Articular chondrocyte of knee joint (primary cell): Measurements from ENCODE around the gene MARS1. TPM values are rescaled to one million over a fixed set of nuclear protein-coding genes. Genes with fewer than 3 reads are reported as not detected.

ENCODE experiments used
- small RNA-seq: library from RNA; depleted of rRNA; stranded (forward); fragments of <200 nt; gene quantifications from one replicate; pipeline ENCODE3, GENCODE V24; 2012
- total RNA-seq: library from RNA; depleted of rRNA; stranded (reverse); fragments of >200 nt; gene quantifications from 2 replicates; pipeline ENCODE4 v1.2.3, GENCODE V29; 2012

MARS1 gene
- 108 and 113 TPM in 2 replicates for total RNA-seq

DNA sequence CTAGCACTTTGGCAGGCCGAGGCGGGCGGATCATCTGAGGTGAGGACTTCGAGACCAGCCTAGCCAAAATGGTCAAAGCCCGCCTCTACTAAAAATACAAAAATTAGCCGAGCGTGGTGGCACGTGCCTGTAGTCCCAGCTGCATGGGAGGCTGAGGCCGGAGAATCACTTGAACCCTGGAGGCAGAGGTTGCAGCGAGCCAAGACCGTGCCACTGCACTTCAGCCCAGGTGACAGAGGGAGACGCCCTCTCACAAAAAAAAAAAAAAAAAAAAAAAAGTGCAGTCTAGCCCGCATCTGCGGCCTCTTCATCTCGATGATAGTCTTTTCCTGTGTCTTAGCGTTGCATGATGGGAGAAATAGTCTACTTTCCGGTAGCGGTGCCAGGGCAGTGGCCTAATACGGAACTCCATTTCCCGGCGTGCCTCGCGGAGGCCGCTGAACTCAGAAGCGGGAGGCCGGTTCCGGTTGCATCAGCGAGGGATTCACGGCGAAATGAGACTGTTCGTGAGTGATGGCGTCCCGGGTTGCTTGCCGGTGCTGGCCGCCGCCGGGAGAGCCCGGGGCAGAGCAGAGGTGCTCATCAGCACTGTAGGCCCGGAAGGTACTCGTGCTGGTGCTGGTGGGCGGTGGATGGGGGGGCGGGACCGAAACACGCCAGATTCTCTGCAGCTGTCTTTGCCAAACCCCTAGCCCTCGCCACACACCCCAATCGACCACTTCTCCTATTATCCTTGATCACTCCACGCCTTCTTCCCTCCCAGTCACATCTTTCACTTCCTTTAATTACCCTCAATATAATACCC lies at the start of gene MARS1:
TSS of gene MARS1 (plus strand) at position 472 of the 805 bp plus-strand sequence. CDS start at position 495, 23 bp downstream.

DNA sequence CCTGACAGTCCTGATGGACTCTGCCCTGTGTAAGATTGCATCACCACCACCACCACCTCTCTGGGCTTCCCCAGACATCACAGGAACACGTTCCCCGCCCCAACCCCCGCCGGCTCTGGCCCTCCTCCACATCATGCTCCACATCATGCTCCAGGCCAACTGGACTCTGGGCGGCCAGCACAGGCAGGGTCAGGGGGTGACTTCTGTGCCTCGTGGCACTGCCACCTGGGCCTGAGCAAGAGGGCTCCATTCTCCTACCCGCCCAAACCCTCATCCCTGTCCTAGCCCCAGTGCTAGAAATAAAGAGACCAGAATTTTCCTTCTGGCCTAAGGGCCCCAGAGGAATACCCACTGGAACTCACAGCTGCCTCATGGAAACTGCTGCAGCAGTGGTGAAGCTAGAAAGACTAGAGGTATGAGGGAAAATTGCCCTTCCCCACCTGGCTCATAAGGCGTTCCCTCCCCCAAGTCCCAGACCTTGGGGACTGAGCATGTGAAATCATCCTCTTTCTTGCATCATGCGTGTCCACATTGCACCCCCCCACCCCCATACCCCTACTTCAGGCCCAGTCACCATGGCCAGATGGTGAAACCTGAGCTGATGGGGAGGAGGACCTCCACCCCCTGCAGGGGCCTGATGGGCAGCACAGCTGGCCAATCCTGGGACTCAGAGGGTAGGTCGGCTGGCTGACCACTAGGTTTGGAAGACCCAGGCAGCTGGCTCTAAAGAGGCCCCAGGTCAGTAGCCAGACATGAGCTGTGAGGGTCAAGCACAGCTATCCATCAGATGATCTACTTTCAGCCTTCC lies 33.1 kb upstream of the MARS1 start, which contains the start of gene INHBE:
TSS of gene INHBE (plus strand) at position 742 of the 808 bp plus-strand sequence. CDS start 230 bp downstream, outside the sequence.

DNA sequence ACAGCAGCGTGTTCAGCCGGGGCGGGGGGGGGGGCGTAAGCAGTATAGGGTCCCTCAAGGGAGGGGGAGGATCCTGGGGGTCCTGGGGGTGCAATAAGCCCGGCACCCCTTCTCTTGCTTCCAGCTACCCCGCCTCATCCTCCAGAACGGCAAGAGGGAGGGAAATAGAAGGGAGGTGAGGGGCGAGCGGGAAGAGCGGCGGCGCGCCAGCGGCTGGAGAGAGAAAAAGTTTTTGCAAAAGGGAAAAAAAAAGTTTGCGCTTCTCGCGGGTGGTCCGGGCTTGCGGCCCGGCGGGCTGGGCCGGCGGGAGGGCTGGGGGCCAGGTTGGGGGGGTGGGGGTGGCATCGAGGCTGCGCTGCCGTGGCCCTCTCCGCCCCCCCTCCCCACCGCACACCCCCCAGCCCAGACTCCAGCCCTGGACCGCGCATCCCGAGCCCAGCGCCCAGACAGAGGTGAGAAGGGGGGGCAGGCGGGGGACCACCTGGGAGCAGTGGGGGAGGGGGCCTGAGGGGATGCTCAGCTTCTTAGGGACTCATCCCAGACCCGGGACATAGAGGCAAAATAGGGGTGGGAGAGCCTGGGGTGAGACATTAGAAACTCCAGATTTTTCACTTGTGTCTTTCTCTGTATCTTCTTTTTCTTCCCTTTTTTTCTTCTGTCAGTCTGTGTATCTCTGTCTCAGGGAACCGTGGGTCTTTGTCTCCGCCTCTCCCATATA lies 28.0 kb upstream of the MARS1 start, which contains the start of gene GLI1:
TSS of gene GLI1 (plus strand) at position 36 of the 718 bp plus-strand sequence. CDS start 3,907 bp downstream, outside the sequence.

DNA sequence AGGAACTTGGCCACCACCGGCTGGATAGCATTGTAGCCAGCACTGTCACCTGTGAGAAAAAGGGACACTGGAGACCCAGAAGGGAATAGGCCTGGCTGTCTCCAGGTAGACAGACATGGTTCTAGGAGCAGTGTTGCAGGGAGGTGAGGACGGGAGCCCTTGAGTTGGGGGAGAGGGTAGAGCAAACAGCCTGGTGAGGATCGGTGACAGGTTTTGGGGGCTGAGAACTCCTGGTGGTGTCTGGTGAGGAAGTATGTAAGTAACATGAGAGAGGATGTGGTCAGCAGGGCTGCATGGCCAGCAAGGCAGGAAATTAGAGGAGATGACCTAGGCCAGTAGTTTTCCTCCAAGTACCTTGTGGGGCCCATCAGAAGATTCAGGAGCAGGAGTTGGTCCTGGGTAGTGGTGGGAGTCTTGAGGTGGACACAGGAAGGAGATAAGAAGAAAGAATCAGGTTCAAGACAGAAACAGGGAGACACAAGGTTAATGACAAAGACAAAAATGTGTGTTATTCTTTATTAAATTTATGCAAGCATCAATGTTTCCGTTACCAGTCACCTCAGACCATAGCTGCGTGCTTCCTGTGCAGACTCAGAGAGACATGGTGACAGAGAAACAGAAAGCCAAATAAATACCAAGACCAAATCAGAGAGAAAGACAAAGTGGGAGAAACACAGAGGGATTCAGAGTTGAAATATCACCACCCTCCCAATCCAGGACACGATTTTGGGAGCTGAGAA lies 8.3 kb upstream of the MARS1 start, which contains the start of gene ARHGAP9:
TSS of gene ARHGAP9 (minus strand) at position 491 of the 740 bp plus-strand sequence. CDS start at position 31, 460 bp downstream.

DNA sequence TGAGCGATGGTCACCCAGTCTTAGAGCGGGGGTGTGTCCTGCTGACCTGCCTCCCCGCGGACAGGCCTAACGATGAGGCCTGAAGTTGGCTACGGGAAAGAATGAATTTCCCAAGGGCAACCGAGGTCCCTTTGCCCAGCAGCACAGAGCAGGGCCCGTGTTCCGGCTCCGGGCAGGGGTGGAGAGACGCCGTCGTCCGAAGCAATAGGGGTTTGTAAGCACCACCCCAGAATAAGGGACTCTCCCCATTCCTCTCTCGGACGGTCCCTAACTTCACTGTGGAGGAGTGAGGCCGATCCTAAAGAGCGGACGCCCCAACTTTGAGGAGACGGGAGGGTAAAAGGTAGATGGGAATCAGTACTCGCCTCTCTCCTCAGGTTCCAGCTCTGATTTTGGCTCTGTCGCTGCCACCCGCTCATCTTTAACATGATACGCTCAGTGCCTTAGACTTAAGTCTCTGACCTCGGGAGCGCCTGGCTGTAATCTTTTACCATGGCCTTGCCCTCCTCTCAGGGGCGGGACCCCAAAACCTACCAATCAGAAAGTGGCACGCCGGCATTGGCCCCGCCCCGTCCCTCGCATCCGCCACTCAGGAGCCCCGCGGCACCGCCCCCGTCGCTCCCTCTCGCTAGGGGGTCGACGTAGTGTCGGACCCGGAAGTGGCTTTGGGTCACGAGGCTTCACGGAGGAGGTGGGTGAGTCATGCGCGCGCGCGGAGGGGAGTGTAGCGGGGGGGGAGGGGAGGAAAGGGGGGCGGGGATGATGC lies 32.4 kb downstream of the MARS1 start, which contains the start of gene DDIT3:
TSS of gene DDIT3 (minus strand) at position 462 of the 766 bp plus-strand sequence. CDS start 3,108 bp downstream, outside the sequence.

DNA sequence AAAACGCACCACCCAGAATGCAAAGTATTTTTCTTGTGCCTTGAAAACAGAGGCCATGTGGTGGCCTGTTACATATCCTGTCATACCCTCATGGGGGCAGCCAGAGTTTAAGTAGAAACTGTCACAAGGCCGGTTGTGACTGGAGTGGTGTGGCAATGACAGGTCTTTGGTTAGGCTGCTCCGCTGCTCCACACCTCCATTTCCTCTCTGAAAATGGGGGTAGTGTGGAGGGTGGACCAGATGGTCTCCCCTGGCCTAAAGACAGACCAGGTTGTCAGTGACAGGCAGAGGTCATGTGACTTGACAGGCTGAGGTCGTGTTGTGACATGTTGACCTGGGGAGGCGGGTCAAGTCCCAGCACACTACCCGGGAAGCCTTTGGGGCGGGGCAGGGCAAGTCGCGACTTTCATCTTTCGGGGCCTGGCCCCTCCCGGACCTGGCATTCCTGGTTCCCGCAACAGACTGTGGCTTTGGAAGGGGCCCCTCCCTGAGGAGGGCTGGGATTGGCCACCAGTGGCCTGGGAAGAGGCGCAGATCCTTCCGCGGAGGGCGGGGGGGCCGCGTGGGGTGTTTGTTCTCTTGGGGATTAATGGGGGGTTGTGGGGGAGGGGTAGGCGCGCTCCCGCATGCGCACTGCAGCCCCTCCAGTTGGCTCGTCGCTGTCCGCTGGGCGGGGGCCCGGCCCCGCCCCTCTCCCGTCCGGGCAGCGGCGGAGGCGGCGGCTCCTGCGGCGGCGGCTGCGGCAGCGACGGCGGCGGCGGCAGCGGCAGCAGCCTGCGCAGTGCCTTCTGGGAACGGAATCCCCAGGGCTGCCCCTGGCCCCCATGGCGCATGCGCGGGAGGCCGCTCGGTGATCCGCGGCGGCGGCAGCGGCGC lies 34.4 kb downstream of the MARS1 start, which contains the start of gene MBD6:
TSS of gene MBD6 (plus strand) at position 814 of the 876 bp plus-strand sequence. CDS start 1,480 bp downstream, outside the sequence.

DNA sequence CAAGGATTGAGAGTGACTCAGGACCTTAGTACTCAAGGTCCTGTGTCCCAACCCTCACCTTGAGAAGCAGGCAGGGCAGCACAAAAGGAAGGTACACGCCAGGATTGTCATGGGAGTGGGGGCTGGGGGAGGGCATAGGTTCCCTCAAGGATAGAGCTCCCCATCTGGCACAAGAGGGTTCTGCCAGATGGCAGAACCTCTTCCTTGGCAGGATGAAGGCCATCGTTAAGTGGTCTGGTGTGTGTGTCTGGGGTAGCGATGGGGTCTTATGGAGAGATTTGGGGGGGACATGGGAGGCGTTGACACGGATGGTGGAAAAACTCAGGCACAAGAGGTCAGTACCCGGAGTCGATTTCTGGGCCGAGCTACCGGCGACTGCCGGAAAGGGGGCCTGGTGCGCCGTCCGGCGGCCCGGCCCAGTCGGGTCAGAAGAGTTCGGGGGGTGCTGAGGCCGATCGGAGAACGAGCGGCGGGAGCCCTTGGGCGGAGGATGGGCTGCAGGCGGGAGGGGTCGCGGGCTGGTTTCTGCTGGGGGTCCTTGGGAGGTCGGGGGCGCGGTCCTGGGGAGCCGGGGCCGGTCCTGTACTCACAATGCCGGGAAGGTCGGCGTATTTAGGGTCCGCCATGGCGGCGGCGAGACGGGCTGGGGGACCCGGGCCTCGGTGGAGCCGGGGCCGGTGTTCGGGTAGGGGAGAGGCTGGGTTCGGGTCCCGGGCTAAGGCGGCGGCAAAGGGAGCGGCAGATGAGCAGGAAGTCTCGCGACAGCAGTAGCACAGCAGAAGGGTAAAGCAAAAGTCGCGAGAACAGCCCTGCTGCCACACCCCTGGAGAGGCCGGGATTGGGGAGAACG lies 58.8 kb downstream of the MARS1 start, which contains the start of gene DCTN2:
TSS of gene DCTN2 (minus strand) at position 755 of the 850 bp plus-strand sequence. CDS start at position 626, 129 bp downstream.

DNA sequence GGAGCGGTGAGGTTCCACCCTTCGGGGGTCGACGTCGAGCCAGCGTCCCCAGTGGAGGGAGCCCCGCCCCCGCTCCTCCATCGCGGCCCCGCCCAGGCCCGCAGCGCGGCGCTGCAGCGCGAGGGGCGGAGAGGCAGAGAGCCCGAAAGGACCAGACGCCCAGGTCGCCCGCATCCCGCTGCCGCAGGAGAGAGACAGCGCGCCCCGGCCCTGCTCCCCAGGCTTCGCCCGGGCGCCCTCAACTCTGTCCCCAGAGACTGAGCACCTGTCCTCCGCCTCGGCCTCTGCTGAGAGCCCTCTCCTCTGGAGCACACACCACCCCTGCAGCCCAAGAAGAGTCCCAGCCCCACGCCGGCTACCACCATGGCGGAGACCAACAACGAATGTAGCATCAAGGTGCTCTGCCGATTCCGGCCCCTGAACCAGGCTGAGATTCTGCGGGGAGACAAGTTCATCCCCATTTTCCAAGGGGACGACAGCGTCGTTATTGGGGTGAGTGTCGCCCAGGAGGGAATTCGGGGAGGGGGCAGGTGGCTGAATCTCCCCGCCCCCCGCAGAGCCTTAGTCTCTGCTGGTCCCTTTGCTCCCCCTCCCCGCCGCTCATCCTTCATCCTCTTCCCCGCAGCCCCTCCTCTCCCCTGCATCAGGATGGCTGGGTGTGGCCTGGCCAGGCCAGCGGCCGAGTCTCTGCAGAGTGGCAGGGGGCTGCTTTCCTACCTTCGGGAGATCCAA lies 62.2 kb downstream of the MARS1 start, which contains the start of gene KIF5A:
TSS of gene KIF5A (plus strand) at position 136 of the 732 bp plus-strand sequence. CDS start at position 364, 228 bp downstream.

Small RNA genes lying within 50 kb of the gene (small RNA-seq; reads per million reads assigned to genes)
- gene MIR616 = not detected

Other genes starting within 250 kb of the MARS1 start
- 0.54 and 0.65 TPM in 2 replicates for gene STAC3, start 236.9 kb upstream of the MARS1 start, total RNA-seq
- gene R3HDM2, start 57.0 kb upstream of the MARS1 start, total RNA-seq = 25.5 and 27.0 TPM in 2 replicates
- under 0.01 TPM in 1 of 2 replicates, not detected in the other for gene INHBC, start 53.3 kb upstream of the MARS1 start, total RNA-seq
- 0.22 TPM in 1 of 2 replicates, not detected in the other for gene INHBE, start 32.8 kb upstream of the MARS1 start, total RNA-seq
- gene GLI1, start 28.3 kb upstream of the MARS1 start, total RNA-seq = 0.11 and 0.26 TPM in 2 replicates
- 0.22 TPM in 1 of 2 replicates, not detected in the other for gene ARHGAP9, start 8.2 kb upstream of the MARS1 start, total RNA-seq
- 40.5 and 59.5 TPM in 2 replicates for gene DDIT3, start 32.4 kb downstream of the MARS1 start, total RNA-seq
- gene MBD6, start 34.8 kb downstream of the MARS1 start, total RNA-seq = 3.8 and 5.2 TPM in 2 replicates
- gene DCTN2, start 59.1 kb downstream of the MARS1 start, total RNA-seq = 113 and 132 TPM in 2 replicates
- under 0.01 and 0.22 TPM in 2 replicates for gene KIF5A, start 62.0 kb downstream of the MARS1 start, total RNA-seq
- 23.5 and 26.2 TPM in 2 replicates for gene PIP4K2C, start 103.1 kb downstream of the MARS1 start, total RNA-seq
- 9.4 and 11.2 TPM in 2 replicates for gene DTX3, start 116.8 kb downstream of the MARS1 start, total RNA-seq
- gene ARHGEF25, start 123.4 kb downstream of the MARS1 start, total RNA-seq = 16.2 and 17.2 TPM in 2 replicates
- 1.0 and 2.9 TPM in 2 replicates for gene B4GALNT1, start 145.1 kb downstream of the MARS1 start, total RNA-seq
- 154 and 254 TPM in 2 replicates for gene OS9, start 206.1 kb downstream of the MARS1 start, total RNA-seq